ENCODE results near the gene CAND1.

GRCh38 chr12:67290378-67290777 lies 21.2 kb downstream of the CAND1 start:
- TF ChIP-seq CTCF (IDR thresholded peaks at IDR 0.05) (no peak), POLR2A (IDR thresholded peaks at IDR 0.05) (no peak)

Measured in testis (tissue), 2 donors.